ENCODE data around the gene LRP11.
A peak's percentile ranks its signal among the peaks of the same experiment; 100 is the strongest.
"Not testable (repeated sequence)": the region's sequence is repeated elsewhere in the genome, so short reads cannot be mapped to it uniquely, and the experiment has no call there.

LRP11 gene

GRCh38 chr6:149863698-149864577 lies at the start of gene LRP11:
Gene LRP11, minus strand, starts transcription at chr6:149864359. Its CDS starts 339 bp downstream, at chr6:149864020.
- DNase-seq, result peak; percentile 71

- no peak for DNase-seq
Measured at GRCh38 chr6:149913540-149914240, 49.5 kb upstream of the LRP11 start.

GRCh38 chr6:149913085-149913484 lies 48.9 kb upstream of the LRP11 start:
- no peak for DNase-seq

- not testable (repeated sequence) for DNase-seq
Measured at GRCh38 chr6:149912680-149913079, 48.5 kb upstream of the LRP11 start.

- no peak for DNase-seq
Measured at GRCh38 chr6:149910721-149911151, 46.6 kb upstream of the LRP11 start.

- no peak for DNase-seq
Measured at GRCh38 chr6:149909701-149910470, 45.7 kb upstream of the LRP11 start.

GRCh38 chr6:149908480-149908879 lies 44.3 kb upstream of the LRP11 start:
- not testable (repeated sequence) for DNase-seq

- no peak for DNase-seq
Measured at GRCh38 chr6:149907317-149907716, 43.2 kb upstream of the LRP11 start.

- no peak for DNase-seq
Measured at GRCh38 chr6:149906405-149906804, 42.2 kb upstream of the LRP11 start.

- DNase-seq, result no peak
Measured at GRCh38 chr6:149905911-149906371, 41.8 kb upstream of the LRP11 start.

- DNase-seq, result no peak
Measured at GRCh38 chr6:149905371-149905910, 41.3 kb upstream of the LRP11 start.

GRCh38 chr6:149904661-149905370 lies 40.7 kb upstream of the LRP11 start:
- DNase-seq, result peak; percentile 59

- peak; percentile 63 for DNase-seq
Measured at GRCh38 chr6:149903938-149904611, 39.9 kb upstream of the LRP11 start.

GRCh38 chr6:149901444-149902140 lies 37.4 kb upstream of the LRP11 start:
- DNase-seq, result no peak

- no peak for DNase-seq
Measured at GRCh38 chr6:149900620-149901443, 36.7 kb upstream of the LRP11 start.

GRCh38 chr6:149899926-149900619 lies 35.9 kb upstream of the LRP11 start:
- DNase-seq, result no peak

- no peak for DNase-seq
Measured at GRCh38 chr6:149899486-149899885, 35.3 kb upstream of the LRP11 start.

- no peak for DNase-seq
Measured at GRCh38 chr6:149898966-149899365, 34.8 kb upstream of the LRP11 start.

Measured in NCI-H2107 (cell line).